Tibial nerve (tissue), 4 donors: ENCODE data around the gene CALM3. TPM values are rescaled to one million over a fixed set of nuclear protein-coding genes. Genes with fewer than 3 reads are reported as not detected.

ENCODE experiments used
- DNase-seq, 2 donors: peaks; one replicate each; pipeline ENCODE4 v3.0.0-alpha.2; 2019; ENCODE audit warnings: low spot score in 2 of 2
- H3K27ac ChIP-seq, 4 donors: fragments of 200-600 bp; sonication (generic) in 3 of 4; one replicate each; pipeline ENCODE4 v1.5.1; 2017 to 2019; ENCODE audit warnings: mild to moderate bottlenecking in 1 of 4
- H3K27me3 ChIP-seq, 2 donors: fragments of 200-600 bp; sonication (generic) in 1 of 2; one replicate each; pipeline versions ENCODE4 v1.5.1 to v1.6.0; 2017 to 2019
- H3K36me3 ChIP-seq, 3 donors: fragments of 200-600 bp; sonication (generic); one replicate each; pipeline ENCODE4 v1.5.1; 2018 to 2019
- H3K4me1 ChIP-seq, 4 donors: fragments of 200-600 bp; sonication (generic) in 3 of 4; one replicate each; pipeline ENCODE4 v1.5.1; 2017 to 2019
- H3K4me3 ChIP-seq, 4 donors: fragments of 200-600 bp; sonication (generic) in 3 of 4; one replicate each; pipeline ENCODE4 v1.5.1; 2017 to 2019; ENCODE audit warnings: mild to moderate bottlenecking in 1 of 4, moderate library complexity in 1 of 4
- H3K9me3 ChIP-seq, 4 donors: fragments of 200-600 bp; sonication (generic) in 3 of 4; one replicate each; pipeline ENCODE4 v1.5.1; 2017 to 2019
- CTCF ChIP-seq, 5 experiments: fragments of 200-600 bp in 3 of 5; fragments of 450-650 bp in 2 of 5; sonication (generic) in 3 of 5; IDR thresholded peaks; one replicate each; pipeline ENCODE4 v1.5.1; 2016 to 2019; ENCODE audit warnings: antibody characterized with exemption in 5 of 5, mild to moderate bottlenecking in 3 of 5, moderate library complexity in 2 of 5
- EP300 ChIP-seq, 2 donors: sonication (generic); formaldehyde crosslinking; IDR thresholded peaks; one replicate each; pipeline ENCODE4 v1.6.1; 2017; ENCODE audit warnings: antibody characterized with exemption in 2 of 2, mild to moderate bottlenecking in 1 of 2
- POLR2A ChIP-seq, 2 donors: fragments of 450-650 bp; IDR thresholded peaks; one replicate each; pipeline ENCODE4 v1.6.1; 2017; ENCODE audit warnings: antibody characterized with exemption in 2 of 2, mild to moderate bottlenecking in 2 of 2, moderate library complexity in 2 of 2
- WGBS, 2 donors: methylation state at CpG; one replicate each; pipeline ENCODE4 v1.1.5; 2018; 5-methylcytosine and 5-hydroxymethylcytosine counted together
- total RNA-seq, 4 donors: library from RNA; depleted of rRNA; stranded (reverse); fragments of >200 nt; gene quantifications; one replicate each; pipeline ENCODE4 v1.1.0, GENCODE V29; 2016

Gene CALM3
- total RNA-seq, 4 donors from 2014 or later: 123 to 167 (median 137) TPM

- DNase-seq: peak in 1 of 2 donors; percentile 11
- peaks cover 0 to 55% (median 8%) of the 10 kb centered on the region in 3 donors for H3K36me3 ChIP-seq
These were observed 8.6 kb downstream of the CALM3 start for GRCh38 chr19:46609511-46610412.

GRCh38 chr19:46610413-46610775 lies 9.3 kb downstream of the CALM3 start:
- Histone ChIP-seq H3K4me1 (peaks cover 0 to 79% (median 30%) of the 10 kb centered on the region in 4 donors), H3K4me3 (no peak overlapping the region), H3K27ac (peak overlapping the region in 2 of 4 donors; percentile 69 to 96), H3K36me3 (peaks cover 0 to 54% (median 8%) of the 10 kb centered on the region in 3 donors), H3K9me3 (no peaks in the 10 kb centered on the region), H3K27me3 (no peaks in the 10 kb centered on the region)
- 44 to 52% methylated on average over 5 of the region's 5 CpGs for WGBS, 2 donors
- peak in 1 of 2 donors; percentile 1 for DNase-seq
- TF ChIP-seq CTCF (IDR thresholded peaks at IDR 0.05) (no peak), POLR2A (IDR thresholded peaks at IDR 0.05) (no peak), EP300 (IDR thresholded peaks at IDR 0.05) (no peak)

More at GRCh38 chr19:46609511-46610412, 8.6 kb downstream of the CALM3 start:
- Histone ChIP-seq H3K27me3 (no peaks in the 10 kb centered on the region), H3K27ac (peak overlapping the region in 2 of 4 donors; percentile 96 to 99), H3K4me3 (no peak overlapping the region), H3K9me3 (no peaks in the 10 kb centered on the region), H3K4me1 (peaks cover 0 to 84% (median 36%) of the 10 kb centered on the region in 4 donors)
- 57 to 63% methylated on average over 30 of the region's 30 CpGs for WGBS, 2 donors
- TF ChIP-seq EP300 (IDR thresholded peaks at IDR 0.05): no peak
- TF ChIP-seq CTCF (IDR thresholded peaks at IDR 0.05): no peak
- TF ChIP-seq POLR2A (IDR thresholded peaks at IDR 0.05): no peak

GRCh38 chr19:46610851-46611770 lies 10.0 kb downstream of the CALM3 start:
- no peak for TF ChIP-seq CTCF (IDR thresholded peaks at IDR 0.05)
- TF ChIP-seq POLR2A (IDR thresholded peaks at IDR 0.05): no peak
- TF ChIP-seq EP300 (IDR thresholded peaks at IDR 0.05): no peak
- Histone ChIP-seq H3K4me3 (no peak overlapping the region), H3K4me1 (peaks cover 0 to 71% (median 25%) of the 10 kb centered on the region in 4 donors), H3K27me3 (no peaks in the 10 kb centered on the region), H3K27ac (peak overlapping the region in 3 of 4 donors; percentile 24 to 96 (median 69)), H3K9me3 (no peaks in the 10 kb centered on the region), H3K36me3 (peaks cover 0 to 47% (median 8%) of the 10 kb centered on the region in 3 donors)
- 63 to 65% methylated on average over 17 of the region's 17 CpGs for WGBS, 2 donors
- peak in 1 of 2 donors; percentile 11 for DNase-seq

- no peaks in the 10 kb centered on the region for H3K27me3 ChIP-seq
- TF ChIP-seq EP300 (IDR thresholded peaks at IDR 0.05): no peak
- TF ChIP-seq CTCF (IDR thresholded peaks at IDR 0.05): no peak
- TF ChIP-seq POLR2A (IDR thresholded peaks at IDR 0.05): no peak
- no peaks in the 10 kb centered on the region for H3K9me3 ChIP-seq
- H3K4me3 ChIP-seq: no peak overlapping the region
- H3K4me1 ChIP-seq: peaks cover 0 to 70% (median 25%) of the 10 kb centered on the region in 4 donors
- no peak for DNase-seq
- 67 to 69% methylated on average over 6 of the region's 6 CpGs for WGBS, 2 donors
- peak overlapping the region in 2 of 4 donors; percentile 69 to 96 for H3K27ac ChIP-seq
- H3K36me3 ChIP-seq: peaks cover 0 to 41% (median 8%) of the 10 kb centered on the region in 3 donors
These were observed 10.6 kb downstream of the CALM3 start for GRCh38 chr19:46611776-46612175.
